ACC112 (cell line): ENCODE results near the gene DEAF1.

Source experiments
- H2AFZ ChIP-seq: fragments of 200-600 bp; sonication (generic); one replicate; pipeline ENCODE4 v1.6.0; 2017; ENCODE audit warnings: antibody characterized with exemption, low read length; ENCODE audit not compliant: unreplicated experiment
- H3K27ac ChIP-seq: fragments of 200-600 bp; sonication (generic); 2 replicates; pipeline ENCODE4 v1.5.1; 2014; ENCODE audit warnings: low read depth, mild to moderate bottlenecking, antibody characterized with exemption, low read length, moderate library complexity
- H3K27me3 ChIP-seq: fragments of 200-600 bp; sonication (generic); 2 replicates; pipeline ENCODE4 v1.6.1; 2014; ENCODE audit warnings: mild to moderate bottlenecking, antibody characterized with exemption, low read length, moderate library complexity, mixed read lengths; ENCODE audit not compliant: insufficient read depth
- H3K36me3 ChIP-seq: fragments of 200-600 bp; sonication (generic); 2 replicates; pipeline ENCODE4 v1.6.1; 2016; ENCODE audit warnings: mild to moderate bottlenecking, antibody characterized with exemption, low read length, moderate library complexity, mixed read lengths; ENCODE audit not compliant: insufficient read depth
- H3K4me1 ChIP-seq: fragments of 200-600 bp; sonication (generic); one replicate; pipeline ENCODE4 v1.6.1; 2016; ENCODE audit warnings: low read length, mixed read lengths; ENCODE audit not compliant: insufficient read depth, unreplicated experiment, control insufficient read depth
- H3K4me3 ChIP-seq: fragments of 200-600 bp; sonication (generic); 2 replicates; pipeline ENCODE4 v1.5.1; 2014; ENCODE audit warnings: mild to moderate bottlenecking, low read depth, low read length
- H3K79me2 ChIP-seq: fragments of 200-600 bp; sonication (generic); one replicate; pipeline ENCODE4 v1.6.0; 2016; ENCODE audit warnings: low read length; ENCODE audit not compliant: control insufficient read depth, unreplicated experiment, insufficient read depth

The DEAF1 gene

DNA sequence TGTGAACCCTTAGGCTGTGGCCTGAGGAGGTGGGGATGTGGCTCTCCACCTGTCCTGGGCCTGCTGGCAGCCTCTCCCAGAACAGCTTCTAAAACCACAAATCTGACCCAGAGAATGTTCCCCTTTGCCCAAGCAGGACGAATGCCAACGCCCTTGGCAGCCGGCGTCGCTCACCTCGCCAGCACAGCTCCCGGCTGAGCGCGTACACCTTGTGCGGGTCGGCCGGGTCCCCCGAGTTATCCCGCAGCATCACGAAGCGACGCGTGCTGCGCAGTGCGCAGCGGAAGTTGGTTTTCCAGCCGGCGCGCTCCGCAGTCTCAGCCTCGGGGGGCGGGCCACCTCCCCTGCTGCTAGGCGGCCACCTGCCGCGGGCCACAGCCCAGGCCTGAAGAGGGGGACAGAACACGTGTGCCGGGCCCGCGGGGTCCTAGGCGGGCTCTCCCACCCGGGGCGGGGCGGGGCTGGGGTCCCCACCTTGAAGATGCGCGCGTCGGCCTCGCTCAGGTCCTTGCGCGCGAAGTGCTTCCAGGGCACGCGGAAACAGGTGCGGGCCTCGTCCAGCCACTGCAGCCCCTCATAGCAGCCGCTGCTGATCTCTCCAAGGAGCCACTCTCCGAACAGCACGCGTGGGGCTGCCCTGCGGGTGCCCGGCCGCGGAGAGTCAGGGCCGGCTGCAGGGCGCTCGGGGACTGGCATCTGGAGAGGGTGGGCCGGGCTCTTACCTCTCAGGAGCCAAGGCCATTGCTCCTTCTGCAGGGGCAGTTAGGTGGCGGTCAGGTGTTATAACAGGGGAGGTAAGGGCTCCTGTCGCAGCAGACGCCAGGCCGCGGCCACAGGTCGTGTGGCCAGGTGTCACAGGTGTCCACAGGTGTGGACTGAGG is 80.2 kb downstream of the DEAF1 start:
- Histone ChIP-seq H3K27me3 (no peaks in the 10 kb centered on the region), H2AFZ (no peak overlapping the region), H3K79me2 (peaks cover 19% of the 10 kb centered on the region), H3K27ac (peak overlapping the region; percentile 93), H3K4me3 (peak overlapping the region; percentile 99), H3K4me1 (peaks cover 25% of the 10 kb centered on the region), H3K36me3 (peaks cover 26% of the 10 kb centered on the region; the same call in 1 of the 2 replicates)

DNA sequence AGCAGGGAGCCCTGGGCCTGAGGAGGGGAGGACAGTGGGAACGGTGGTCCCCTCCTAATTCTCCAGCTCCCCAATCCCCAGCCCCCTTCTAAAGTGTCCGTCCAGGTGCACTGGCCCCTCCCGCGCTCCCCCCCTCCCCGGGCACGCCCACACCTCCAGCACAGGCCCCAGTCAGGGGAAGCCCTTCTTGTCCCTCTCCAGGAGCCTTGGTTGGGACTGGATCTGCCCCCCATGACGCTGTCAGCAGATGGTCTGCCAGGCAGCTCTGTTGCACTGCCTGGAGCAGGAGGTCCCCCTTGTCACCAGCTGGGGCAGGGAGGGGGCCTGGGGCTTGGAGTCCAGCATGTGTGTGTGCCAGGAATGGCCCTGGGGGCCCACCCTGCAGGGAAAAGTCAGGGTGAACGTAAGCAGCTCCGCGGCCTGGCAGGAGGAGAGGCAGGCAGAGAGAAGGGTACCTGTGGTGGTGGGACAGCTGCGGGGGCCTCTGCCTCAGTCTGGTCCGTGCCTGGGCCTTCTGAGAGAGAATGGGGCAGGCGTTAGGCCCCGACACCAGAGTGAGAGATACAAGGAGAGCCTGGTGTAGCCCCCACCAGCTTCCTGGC is 80.9 kb downstream of the DEAF1 start:
- Histone ChIP-seq H3K79me2 (peaks cover 19% of the 10 kb centered on the region), H3K4me1 (peaks cover 25% of the 10 kb centered on the region), H3K27ac (peak overlapping the region; percentile 93), H3K27me3 (no peaks in the 10 kb centered on the region), H2AFZ (no peak overlapping the region), H3K36me3 (peaks cover 26% of the 10 kb centered on the region; the same call in 1 of the 2 replicates), H3K4me3 (peak overlapping the region; percentile 99)

DNA sequence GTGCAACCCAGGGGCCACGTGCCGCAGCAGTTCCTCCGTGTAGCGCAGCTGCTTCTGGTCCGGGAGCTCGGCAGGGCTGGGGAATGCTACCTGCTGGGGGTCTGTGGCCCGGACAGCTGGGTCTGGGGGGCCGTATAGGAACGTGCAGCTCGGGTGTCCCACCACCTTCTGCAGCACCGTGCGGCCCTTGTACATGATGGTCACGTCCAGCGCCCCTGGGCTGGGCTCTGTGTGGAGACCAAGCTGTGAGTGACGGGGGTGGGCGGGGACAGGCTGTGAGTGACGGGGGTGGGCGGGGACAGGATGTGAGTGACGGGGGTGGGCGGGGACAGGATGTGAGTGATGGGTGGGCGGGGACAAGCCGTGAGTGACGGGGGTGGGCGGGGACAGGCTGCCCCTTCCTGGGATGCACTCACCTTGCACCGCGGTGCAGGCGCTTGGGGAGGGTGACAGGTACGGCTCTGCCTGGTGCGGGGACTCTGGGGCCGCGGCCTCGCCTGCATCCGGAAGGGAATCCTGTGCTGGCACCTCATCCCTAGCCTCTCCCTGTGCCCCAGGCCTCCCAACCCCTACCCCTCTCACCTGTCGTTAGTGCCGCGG is 81.6 kb downstream of the DEAF1 start:
- H3K4me3 ChIP-seq: peak overlapping the region; percentile 99
- H3K79me2 ChIP-seq: peaks cover 22% of the 10 kb centered on the region
- no peaks in the 10 kb centered on the region for H3K27me3 ChIP-seq
- peak overlapping the region; percentile 93; the same call in 1 of the 2 replicates for H3K27ac ChIP-seq
- H3K36me3 ChIP-seq: peaks cover 26% of the 10 kb centered on the region; the same call in 1 of the 2 replicates
- H2AFZ ChIP-seq: no peak overlapping the region
- H3K4me1 ChIP-seq: peaks cover 25% of the 10 kb centered on the region

DNA sequence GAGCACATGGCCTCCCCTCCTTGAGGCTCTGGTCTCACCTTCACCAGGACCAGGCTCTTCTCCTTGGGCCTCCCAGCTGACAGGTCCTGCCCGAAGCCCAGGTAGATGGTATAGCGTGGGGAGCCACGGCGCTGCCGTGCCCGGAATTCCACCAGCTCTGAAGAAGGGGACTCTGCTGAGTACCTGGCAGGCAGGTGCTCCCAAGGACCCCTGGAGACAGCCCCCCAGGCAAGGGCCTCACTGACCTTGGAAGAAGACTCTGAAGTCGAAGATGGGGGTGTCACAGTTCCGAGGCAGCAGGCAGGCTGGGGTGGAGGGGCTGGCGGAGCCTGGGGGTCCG is 82.1 kb downstream of the DEAF1 start:
- Histone ChIP-seq H3K4me1 (peaks cover 25% of the 10 kb centered on the region), H3K4me3 (no peak overlapping the region), H3K27me3 (no peaks in the 10 kb centered on the region), H3K79me2 (peaks cover 23% of the 10 kb centered on the region), H2AFZ (no peak overlapping the region), H3K36me3 (peaks cover 26% of the 10 kb centered on the region; the same call in 1 of the 2 replicates), H3K27ac (peak overlapping the region; percentile 26; the same call in 1 of the 2 replicates)

DNA sequence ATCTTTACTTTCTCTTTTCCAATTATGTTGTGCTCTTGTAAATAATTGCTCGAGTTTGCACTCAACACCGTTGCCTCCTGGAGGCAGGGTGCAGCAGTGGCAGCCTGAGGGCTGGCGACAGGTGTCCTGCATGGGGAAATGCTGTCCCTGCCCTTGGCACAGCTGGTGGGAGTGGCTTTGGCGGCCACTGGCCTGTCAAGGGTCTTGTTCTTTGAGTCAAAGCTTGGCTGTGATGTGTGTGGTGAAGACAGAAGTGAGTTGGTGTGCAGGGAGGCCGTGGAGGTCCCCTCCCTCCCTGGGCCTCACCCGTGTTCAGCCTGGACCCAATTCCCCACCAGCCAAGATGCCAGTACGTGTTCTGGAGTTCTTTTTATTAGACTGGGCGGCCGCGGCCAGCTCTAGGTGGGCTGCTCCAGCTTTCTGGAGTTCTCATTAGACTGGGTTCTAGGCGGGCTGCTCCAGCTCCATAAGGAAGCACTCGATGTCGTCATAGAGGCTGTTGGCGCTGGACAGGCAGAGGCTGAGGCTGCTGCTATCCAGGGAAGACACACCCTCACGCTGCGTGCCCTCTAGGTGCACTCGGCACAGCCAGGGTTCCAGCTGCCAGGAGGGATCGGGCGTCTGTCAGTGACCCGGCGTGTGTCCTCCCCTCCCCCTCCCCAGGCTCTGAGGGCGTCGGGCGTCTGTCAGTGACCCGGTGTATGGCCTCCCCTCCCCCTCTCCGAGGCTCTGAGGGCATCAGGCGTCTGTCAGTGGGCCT is 82.6 kb downstream of the DEAF1 start:
- Histone ChIP-seq H3K27ac (no peak overlapping the region), H3K36me3 (peaks cover 26% of the 10 kb centered on the region; the same call in 1 of the 2 replicates)

DNA sequence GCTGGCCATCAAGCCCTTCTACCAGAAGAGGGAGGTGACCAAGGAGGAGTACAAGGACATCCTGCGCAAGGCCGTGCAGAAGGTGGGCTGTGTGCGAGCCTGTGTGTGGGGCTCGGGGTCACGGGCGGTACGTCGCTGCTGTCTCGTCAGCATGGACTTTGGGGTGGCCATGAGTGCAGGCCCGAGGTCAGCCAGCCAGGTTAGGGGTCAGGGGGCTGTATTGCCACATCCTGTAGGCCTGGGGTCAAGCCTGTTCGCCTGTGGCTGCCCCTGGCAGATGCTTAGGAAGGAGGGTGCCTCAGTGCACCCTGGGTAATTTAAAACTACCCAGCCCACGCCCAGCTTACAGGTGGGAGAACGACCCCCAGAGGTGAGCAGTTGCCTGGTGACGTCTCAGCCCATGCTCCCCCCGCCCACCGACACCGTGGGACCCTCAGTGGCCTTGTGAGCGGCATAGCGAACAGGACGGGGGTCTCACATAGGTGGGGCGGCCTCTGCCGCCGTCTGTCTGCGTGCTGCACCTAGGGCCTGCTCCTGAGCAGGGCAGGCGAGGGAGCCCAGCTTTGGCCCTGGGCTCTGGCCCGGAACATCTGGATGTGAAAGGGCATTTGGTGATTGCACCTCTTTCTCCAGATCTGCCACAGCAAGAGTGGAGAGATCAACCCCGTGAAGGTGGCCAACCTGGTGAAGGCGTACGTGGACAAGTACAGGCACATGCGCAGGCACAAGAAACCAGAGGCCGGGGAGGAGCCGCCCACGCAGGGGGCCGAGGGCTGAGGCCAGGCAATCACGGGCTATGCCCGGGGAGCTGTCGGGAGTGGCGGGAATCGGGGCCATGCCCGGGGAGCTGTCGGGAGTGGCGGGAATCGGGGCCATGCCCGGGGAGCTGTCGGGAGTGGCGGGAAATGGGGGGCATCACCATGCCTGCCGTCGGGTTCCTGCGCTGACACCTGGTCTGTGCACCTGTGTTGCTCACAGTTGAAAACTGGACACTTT is 83.7 kb downstream of the DEAF1 start:
- peaks cover 23% of the 10 kb centered on the region for H3K79me2 ChIP-seq
- no peak overlapping the region for H3K27ac ChIP-seq
- no peak overlapping the region for H3K4me3 ChIP-seq
- peaks cover 24% of the 10 kb centered on the region for H3K4me1 ChIP-seq
- peaks cover 34% of the 10 kb centered on the region; the same call in 1 of the 2 replicates for H3K36me3 ChIP-seq
- no peak overlapping the region for H2AFZ ChIP-seq
- H3K27me3 ChIP-seq: no peaks in the 10 kb centered on the region

More for the DNA sequence above, 82.6 kb downstream of the DEAF1 start:
- Histone ChIP-seq H3K79me2 (peaks cover 23% of the 10 kb centered on the region), H2AFZ (no peak overlapping the region), H3K4me1 (peaks cover 25% of the 10 kb centered on the region), H3K27me3 (no peaks in the 10 kb centered on the region), H3K4me3 (no peak overlapping the region)

DNA sequence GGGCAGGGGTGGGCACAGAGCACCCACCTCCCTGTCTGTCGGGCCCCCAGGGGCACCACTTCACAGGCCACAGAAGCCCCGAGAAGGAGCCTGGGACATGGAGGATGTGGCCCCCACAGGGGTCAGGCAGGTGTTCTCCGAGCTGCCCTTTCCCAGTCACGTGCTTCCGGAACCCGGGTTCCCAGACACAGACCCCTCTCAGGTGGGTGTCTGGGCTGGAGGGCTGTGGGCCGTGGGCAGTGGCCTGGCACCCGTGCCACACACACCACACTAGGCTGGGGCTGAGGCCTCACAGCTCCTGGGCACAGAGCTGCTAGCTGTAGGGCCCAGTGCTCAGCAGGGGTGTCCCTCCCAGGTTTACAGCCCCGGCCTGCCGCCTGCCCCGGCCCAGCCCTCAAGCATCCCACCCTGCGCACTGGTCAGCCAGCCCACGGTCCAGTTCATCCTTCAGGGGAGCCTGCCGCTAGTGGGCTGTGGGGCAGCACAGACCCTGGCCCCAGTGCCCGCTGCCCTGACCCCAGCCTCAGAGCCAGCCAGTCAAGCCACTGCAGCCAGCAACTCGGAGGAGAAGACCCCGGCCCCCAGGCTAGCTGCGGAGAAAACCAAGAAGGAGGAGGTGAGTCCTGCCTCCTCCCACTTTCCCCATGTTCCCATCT is 84.7 kb downstream of the DEAF1 start:
- no peak overlapping the region for H3K27ac ChIP-seq
- peaks cover 22% of the 10 kb centered on the region for H3K79me2 ChIP-seq
- no peaks in the 10 kb centered on the region for H3K27me3 ChIP-seq
- H3K4me3 ChIP-seq: no peak overlapping the region
- H3K4me1 ChIP-seq: peaks cover 21% of the 10 kb centered on the region
- H2AFZ ChIP-seq: no peak overlapping the region
- peaks cover 36% of the 10 kb centered on the region; the same call in 1 of the 2 replicates for H3K36me3 ChIP-seq

DNA sequence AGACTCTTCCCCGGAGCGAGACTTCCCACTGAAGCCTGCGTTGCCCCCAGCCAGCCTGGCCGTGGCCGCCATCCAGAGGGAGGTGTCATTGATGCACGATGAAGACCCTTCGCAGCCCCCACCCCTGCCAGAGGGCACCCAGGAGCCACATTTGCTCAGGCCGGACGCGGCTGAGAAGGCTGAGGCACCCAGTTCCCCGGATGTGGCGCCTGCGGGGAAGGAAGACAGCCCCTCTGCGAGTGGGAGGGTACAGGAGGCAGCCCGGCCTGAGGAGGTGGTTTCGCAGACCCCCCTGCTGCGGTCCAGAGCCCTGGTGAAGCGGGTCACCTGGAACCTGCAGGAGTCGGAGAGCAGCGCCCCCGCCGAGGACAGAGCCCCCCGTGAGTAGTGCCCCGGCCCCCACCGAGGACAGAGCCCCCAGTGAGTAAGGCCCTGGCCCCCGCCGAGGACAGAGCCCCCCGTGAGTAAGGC is 85.6 kb downstream of the DEAF1 start:
- Histone ChIP-seq H3K4me1 (peaks cover 13% of the 10 kb centered on the region), H3K36me3 (peaks cover 27% of the 10 kb centered on the region; the same call in 1 of the 2 replicates), H2AFZ (no peak overlapping the region), H3K79me2 (peaks cover 13% of the 10 kb centered on the region), H3K27me3 (no peaks in the 10 kb centered on the region), H3K27ac (no peak overlapping the region), H3K4me3 (no peak overlapping the region)

DNA sequence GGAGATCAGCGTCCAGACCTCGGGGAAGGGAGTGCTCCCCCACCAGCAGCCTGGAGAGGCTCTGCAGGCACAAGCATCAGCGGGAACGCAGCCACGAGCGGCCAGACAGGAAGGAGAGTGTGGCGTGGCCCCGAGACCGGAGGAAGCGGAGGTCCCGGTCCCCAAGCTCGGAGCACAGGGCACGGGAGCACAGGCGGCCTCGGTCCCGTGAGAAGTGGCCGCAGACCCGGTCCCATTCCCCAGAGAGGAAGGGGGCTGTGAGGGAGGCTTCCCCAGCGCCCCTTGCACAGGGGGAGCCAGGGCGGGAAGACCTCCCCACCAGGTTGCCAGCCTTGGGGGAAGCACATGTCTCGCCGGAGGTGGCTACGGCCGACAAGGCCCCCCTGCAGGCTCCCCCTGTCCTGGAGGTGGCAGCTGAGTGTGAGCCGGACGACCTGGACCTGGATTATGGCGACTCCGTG is 86.2 kb downstream of the DEAF1 start:
- no peak overlapping the region for H3K4me3 ChIP-seq

More for the DNA sequence above, 86.2 kb downstream of the DEAF1 start:
- Histone ChIP-seq H2AFZ (no peak overlapping the region), H3K27me3 (no peaks in the 10 kb centered on the region), H3K27ac (no peak overlapping the region), H3K79me2 (peaks cover 7% of the 10 kb centered on the region), H3K36me3 (peaks cover 27% of the 10 kb centered on the region; the same call in 1 of the 2 replicates), H3K4me1 (peaks cover 8% of the 10 kb centered on the region)
